ENCODE measurements around the gene CRB1. TPM values are rescaled to one million over a fixed set of nuclear protein-coding genes. Genes with fewer than 3 reads are reported as not detected.
"Not testable (repeated sequence)": the region's sequence is repeated elsewhere in the genome, so short reads cannot be mapped to it uniquely, and the experiment has no call there.

Gene CRB1
- total and polyA plus RNA-seq, 8 donors: 0.08 to 0.73 TPM; not detected in 6

- WGBS, 5 donors: 4 to 20% (median 13%) methylated on average over 4 of the region's 4 CpGs
- Histone ChIP-seq H3K27ac (no peak overlapping the region), H3K36me3 (no peaks in the 10 kb centered on the region), H3K4me3 (no peak overlapping the region), H3K4me1 (no peaks in the 10 kb centered on the region), H3K27me3 (no peaks in the 10 kb centered on the region), H3K9me3 (no peaks in the 10 kb centered on the region)
- DNase-seq: peak in 1 of 2 donors; percentile 32
- TF ChIP-seq POLR2AphosphoS5 (IDR thresholded peaks at IDR 0.05): no peak
- TF ChIP-seq, protein P1, sequence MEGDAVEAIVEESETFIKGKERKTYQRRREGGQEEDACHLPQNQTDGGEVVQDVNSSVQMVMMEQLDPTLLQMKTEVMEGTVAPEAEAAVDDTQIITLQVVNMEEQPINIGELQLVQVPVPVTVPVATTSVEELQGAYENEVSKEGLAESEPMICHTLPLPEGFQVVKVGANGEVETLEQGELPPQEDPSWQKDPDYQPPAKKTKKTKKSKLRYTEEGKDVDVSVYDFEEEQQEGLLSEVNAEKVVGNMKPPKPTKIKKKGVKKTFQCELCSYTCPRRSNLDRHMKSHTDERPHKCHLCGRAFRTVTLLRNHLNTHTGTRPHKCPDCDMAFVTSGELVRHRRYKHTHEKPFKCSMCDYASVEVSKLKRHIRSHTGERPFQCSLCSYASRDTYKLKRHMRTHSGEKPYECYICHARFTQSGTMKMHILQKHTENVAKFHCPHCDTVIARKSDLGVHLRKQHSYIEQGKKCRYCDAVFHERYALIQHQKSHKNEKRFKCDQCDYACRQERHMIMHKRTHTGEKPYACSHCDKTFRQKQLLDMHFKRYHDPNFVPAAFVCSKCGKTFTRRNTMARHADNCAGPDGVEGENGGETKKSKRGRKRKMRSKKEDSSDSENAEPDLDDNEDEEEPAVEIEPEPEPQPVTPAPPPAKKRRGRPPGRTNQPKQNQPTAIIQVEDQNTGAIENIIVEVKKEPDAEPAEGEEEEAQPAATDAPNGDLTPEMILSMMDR (IDR thresholded peaks at IDR 0.05): peak in 2 of 7 experiments; percentile 13 to 22
- intact Hi-C loops (cut with DNase I; ENCODE audit: low total_unique reads): no loop called here
Measured at GRCh38 chr1:197399755-197400521, 131.9 kb downstream of the CRB1 start.

GRCh38 chr1:197400522-197400902 lies 132.5 kb downstream of the CRB1 start:
- H3K4me3 ChIP-seq: no peak overlapping the region
- TF ChIP-seq POLR2A (IDR thresholded peaks at IDR 0.05) (no peak), POLR2AphosphoS5 (IDR thresholded peaks at IDR 0.05) (no peak), EP300 (IDR thresholded peaks at IDR 0.05) (no peak)
- TF ChIP-seq, protein P1 (IDR thresholded peaks at IDR 0.05): no peak
- WGBS, 5 donors: 66 to 79% (median 76%) methylated on average over 2 of the region's 2 CpGs
- no peak for DNase-seq
- H3K4me1 ChIP-seq: no peaks in the 10 kb centered on the region
- no peak overlapping the region for H3K27ac ChIP-seq
- no peaks in the 10 kb centered on the region for H3K9me3 ChIP-seq
- intact Hi-C loops (cut with DNase I; ENCODE audit: low total_unique reads): no loop called here
- H3K27me3 ChIP-seq: no peaks in the 10 kb centered on the region
- H3K36me3 ChIP-seq: no peaks in the 10 kb centered on the region

DNA sequence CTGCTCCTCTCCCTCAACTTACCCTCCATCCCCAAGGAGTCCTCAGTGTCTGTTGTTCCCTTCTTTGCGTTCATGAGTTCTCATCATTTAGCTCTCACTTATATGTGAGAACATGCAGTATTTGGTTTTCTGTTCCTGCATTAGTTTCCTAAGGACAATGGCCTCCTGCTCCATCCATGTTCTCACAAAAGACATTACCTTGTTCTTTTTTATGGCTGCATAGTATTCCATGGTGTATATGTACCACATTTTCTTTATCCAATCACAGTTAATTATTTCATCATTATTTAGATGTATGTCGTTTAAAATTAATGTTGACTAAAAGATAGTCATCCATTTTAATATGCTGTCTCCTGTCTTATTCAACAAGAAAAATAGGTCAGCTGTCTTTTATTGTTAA lies 134.1 kb downstream of the CRB1 start:
- Histone ChIP-seq H3K27me3 (no peaks in the 10 kb centered on the region), H3K27ac (no peak overlapping the region), H3K9me3 (peaks cover 0 to 3% (median 0%) of the 10 kb centered on the region in 4 donors), H3K4me1 (no peaks in the 10 kb centered on the region), H3K4me3 (no peak overlapping the region), H3K36me3 (no peaks in the 10 kb centered on the region)
- intact Hi-C loops (cut with DNase I; ENCODE audit: low total_unique reads): no loop called here
- whole genome bisulfite sequencing, 5 donors: 91 to 98% (median 95%) methylated on average over 2 of the region's 2 CpGs
- no peak for DNase-seq
- TF ChIP-seq, protein P1 (IDR thresholded peaks at IDR 0.05): no peak

DNA sequence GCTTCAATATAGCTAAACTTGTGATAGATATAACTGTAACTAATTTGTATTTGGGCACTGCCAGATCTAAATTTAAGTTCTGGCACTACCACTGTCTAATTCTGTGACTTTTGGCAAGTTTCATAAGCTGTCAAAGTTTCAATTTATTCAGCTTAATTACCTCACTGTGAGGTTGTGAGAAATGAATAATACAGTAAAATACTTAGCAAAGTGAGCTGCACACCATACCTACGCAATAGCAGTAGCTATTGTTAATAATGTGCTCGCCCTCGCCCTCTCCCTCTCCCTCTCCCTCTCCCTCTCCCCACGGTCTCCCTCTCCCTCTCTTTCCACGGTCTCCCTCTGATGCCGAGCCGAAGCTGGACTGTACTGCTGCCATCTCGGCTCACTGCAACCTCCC lies 136.7 kb downstream of the CRB1 start:
- DNase-seq; H3K9me3 ChIP-seq; intact Hi-C loops (cut with DNase I; ENCODE audit: low total_unique reads); H3K27ac ChIP-seq; H3K27me3 ChIP-seq; H3K4me1 ChIP-seq; H3K4me3 ChIP-seq; H3K36me3 ChIP-seq: not testable (repeated sequence)
- WGBS, 5 donors: 81 to 92% (median 88%) methylated on average over 3 to 8 of the region's 8 CpGs

DNA sequence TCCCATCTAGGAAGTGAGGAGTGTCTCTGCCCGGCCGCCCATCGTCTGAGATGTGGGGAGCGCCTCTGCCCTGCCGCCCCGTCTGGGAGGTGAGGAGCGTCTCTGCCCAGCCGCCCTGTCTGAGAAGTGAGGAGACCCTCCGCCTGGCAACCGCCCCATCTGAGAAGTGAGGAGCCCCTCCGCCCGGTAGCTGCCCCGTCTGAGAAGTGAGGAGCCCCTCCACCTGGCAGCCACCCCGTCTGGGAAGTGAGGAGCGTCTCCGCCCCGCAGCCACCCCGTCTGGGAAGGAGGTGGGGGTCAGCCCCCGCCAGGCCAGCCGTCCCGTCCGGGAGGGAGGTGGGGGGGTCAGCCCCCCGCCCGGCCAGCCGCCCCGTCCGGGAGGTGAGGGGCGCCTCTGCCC lies 137.6 kb downstream of the CRB1 start:
- DNase-seq; H3K4me1 ChIP-seq; intact Hi-C loops (cut with DNase I; ENCODE audit: low total_unique reads); H3K27ac ChIP-seq; H3K4me3 ChIP-seq; H3K9me3 ChIP-seq; H3K36me3 ChIP-seq; H3K27me3 ChIP-seq: not testable (repeated sequence)
- WGBS, 5 donors: 90 to 97% (median 94%) methylated on average over 11 to 24 of the region's 28 CpGs
